Measurements from ENCODE around the gene DLD. TPM values are rescaled to one million over a fixed set of nuclear protein-coding genes. Genes with fewer than 3 reads are reported as not detected.

Gene DLD
- total RNA-seq, 2 experiments from 2014 or later, result 74.3 to 74.9 TPM

DNA sequence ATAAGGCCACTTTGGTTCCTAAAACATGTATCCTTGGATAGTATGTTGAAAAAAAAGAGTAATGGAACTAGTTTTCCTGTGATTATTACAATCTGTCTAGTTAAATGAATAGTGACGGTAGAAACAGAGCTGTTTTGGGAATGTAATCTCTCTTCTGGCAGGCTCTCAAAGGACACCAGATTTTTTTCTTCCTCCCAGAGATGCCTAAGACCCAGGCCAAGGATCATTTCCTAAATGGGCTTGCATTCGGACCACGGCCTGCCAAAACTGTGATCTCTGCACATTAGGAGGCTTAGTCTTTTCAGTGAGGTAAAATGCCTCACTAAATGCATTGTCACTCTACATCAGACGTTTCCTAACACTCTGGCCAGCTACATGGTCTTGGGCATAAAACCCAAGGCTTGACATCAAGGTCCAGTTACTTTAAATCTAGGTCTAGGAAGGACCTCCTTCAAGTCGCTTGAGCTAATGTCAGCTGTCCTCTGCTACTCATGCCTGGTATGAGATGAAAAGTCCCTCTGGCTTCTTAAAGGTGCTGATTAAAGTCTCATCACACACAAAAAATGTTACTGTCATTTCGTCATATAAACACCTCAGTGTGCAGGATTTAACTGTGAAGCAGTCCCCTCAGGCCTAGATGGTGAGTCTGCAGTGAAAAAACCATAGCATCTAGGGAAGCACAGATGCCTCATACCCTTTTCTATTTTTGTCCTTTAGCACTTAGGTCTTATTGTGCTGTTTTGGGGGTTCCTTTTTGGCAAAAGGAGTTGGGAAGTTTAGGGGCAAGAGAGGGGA is 47.7 kb downstream of the DLD start:
- no peak overlapping the region for H3K4me3 ChIP-seq (ENCODE audit: low read length)
- intact Hi-C loops (cut with DNase I, micrococcal nuclease), result no loop called here
- ATAC-seq (ENCODE audit: poor library complexity) (no peak), DNase-seq (no peak)
- no peaks in the 10 kb centered on the region for H3K27me3 ChIP-seq (ENCODE audit: control insufficient read depth in 1 of 2, insufficient read depth in 2 of 2, low read length in 2 of 2)
- POLR2A ChIA-PET, result interaction anchor here (0.8 kb wide), 1 partner anchor 709 kb away, joined by 4 read pairs; no protein-coding TSS in a partner anchor
- peaks cover 9% of the 10 kb centered on the region for H3K36me3 ChIP-seq (ENCODE audit: insufficient read depth, low read length)
- Mint-ChIP-seq H3K4me3 (no peak overlapping the region), H3K9me3 (no peaks in the 10 kb centered on the region), H3K27ac (no peak overlapping the region), H3K36me3 (ENCODE audit: low read depth) (peaks cover 20% of the 10 kb centered on the region), H3K4me1 (ENCODE audit: low read depth) (peaks cover 2% of the 10 kb centered on the region), H3K27me3 (no peaks in the 10 kb centered on the region)
- H3K9me3 ChIP-seq (ENCODE audit: control insufficient read depth in 1 of 2, insufficient read depth in 1 of 2, low read length in 2 of 2), result no peaks in the 10 kb centered on the region
- CTCF ChIA-PET, result no interaction called here
- no peak for TF ChIP-seq CTCF (IDR thresholded peaks at IDR 0.05)
- no peaks in the 10 kb centered on the region for H3K4me1 ChIP-seq (ENCODE audit: insufficient read depth, low read length)
- no peak overlapping the region for H3K27ac ChIP-seq (ENCODE audit: low read depth in 1 of 2, low read length in 2 of 2)

- H3K4me1 Mint-ChIP-seq (ENCODE audit: low read depth), result no peaks in the 10 kb centered on the region
- Histone ChIP-seq H3K9me3 (ENCODE audit: control insufficient read depth in 1 of 2, insufficient read depth in 1 of 2, low read length in 2 of 2) (no peaks in the 10 kb centered on the region), H3K27ac (ENCODE audit: low read depth in 1 of 2, low read length in 2 of 2) (no peak overlapping the region), H3K4me3 (ENCODE audit: low read length) (no peak overlapping the region), H3K4me1 (ENCODE audit: insufficient read depth, low read length) (no peaks in the 10 kb centered on the region), H3K27me3 (ENCODE audit: control insufficient read depth in 1 of 2, insufficient read depth in 2 of 2, low read length in 2 of 2) (no peaks in the 10 kb centered on the region), H3K36me3 (ENCODE audit: insufficient read depth, low read length) (peaks cover 9% of the 10 kb centered on the region)
- POLR2A ChIA-PET, result no interaction called here
- CTCF ChIA-PET, result no interaction called here
- peaks cover 20% of the 10 kb centered on the region for H3K36me3 Mint-ChIP-seq (ENCODE audit: low read depth)
- ATAC-seq (ENCODE audit: poor library complexity), result no peak
- H3K9me3 Mint-ChIP-seq, result no peaks in the 10 kb centered on the region
- H3K27me3 Mint-ChIP-seq, result no peaks in the 10 kb centered on the region
- TF ChIP-seq CTCF (IDR thresholded peaks at IDR 0.05), result no peak
- DNase-seq, result no peak
- no peak overlapping the region for H3K4me3 Mint-ChIP-seq
- intact Hi-C loops (cut with DNase I, micrococcal nuclease), result no loop called here
- no peak overlapping the region for H3K27ac Mint-ChIP-seq
These were observed 48.8 kb downstream of the DLD start for GRCh38 chr7:107939573-107940489.

- ATAC-seq (ENCODE audit: poor library complexity), result no peak
- POLR2A ChIA-PET, result no interaction called here
- no peak for DNase-seq
- Mint-ChIP-seq H3K4me3 (no peak overlapping the region), H3K9me3 (no peaks in the 10 kb centered on the region), H3K4me1 (ENCODE audit: low read depth) (no peaks in the 10 kb centered on the region), H3K36me3 (ENCODE audit: low read depth) (peaks cover 20% of the 10 kb centered on the region), H3K27me3 (no peaks in the 10 kb centered on the region), H3K27ac (no peak overlapping the region)
- Histone ChIP-seq H3K36me3 (ENCODE audit: insufficient read depth, low read length) (peaks cover 9% of the 10 kb centered on the region), H3K9me3 (ENCODE audit: control insufficient read depth in 1 of 2, insufficient read depth in 1 of 2, low read length in 2 of 2) (no peaks in the 10 kb centered on the region), H3K4me1 (ENCODE audit: insufficient read depth, low read length) (no peaks in the 10 kb centered on the region), H3K4me3 (ENCODE audit: low read length) (no peak overlapping the region), H3K27ac (ENCODE audit: low read depth in 1 of 2, low read length in 2 of 2) (no peak overlapping the region), H3K27me3 (ENCODE audit: control insufficient read depth in 1 of 2, insufficient read depth in 2 of 2, low read length in 2 of 2) (no peaks in the 10 kb centered on the region)
- TF ChIP-seq CTCF (IDR thresholded peaks at IDR 0.05), result no peak
- intact Hi-C loops (cut with DNase I, micrococcal nuclease), result no loop called here
- CTCF ChIA-PET, result no interaction called here
These were observed 50.0 kb downstream of the DLD start for GRCh38 chr7:107940951-107941350.
